ENCODE results near the gene IFNA4.
"Not testable (repeated sequence)": the region's sequence is repeated elsewhere in the genome, so short reads cannot be mapped to it uniquely, and the experiment has no call there.

DNA sequence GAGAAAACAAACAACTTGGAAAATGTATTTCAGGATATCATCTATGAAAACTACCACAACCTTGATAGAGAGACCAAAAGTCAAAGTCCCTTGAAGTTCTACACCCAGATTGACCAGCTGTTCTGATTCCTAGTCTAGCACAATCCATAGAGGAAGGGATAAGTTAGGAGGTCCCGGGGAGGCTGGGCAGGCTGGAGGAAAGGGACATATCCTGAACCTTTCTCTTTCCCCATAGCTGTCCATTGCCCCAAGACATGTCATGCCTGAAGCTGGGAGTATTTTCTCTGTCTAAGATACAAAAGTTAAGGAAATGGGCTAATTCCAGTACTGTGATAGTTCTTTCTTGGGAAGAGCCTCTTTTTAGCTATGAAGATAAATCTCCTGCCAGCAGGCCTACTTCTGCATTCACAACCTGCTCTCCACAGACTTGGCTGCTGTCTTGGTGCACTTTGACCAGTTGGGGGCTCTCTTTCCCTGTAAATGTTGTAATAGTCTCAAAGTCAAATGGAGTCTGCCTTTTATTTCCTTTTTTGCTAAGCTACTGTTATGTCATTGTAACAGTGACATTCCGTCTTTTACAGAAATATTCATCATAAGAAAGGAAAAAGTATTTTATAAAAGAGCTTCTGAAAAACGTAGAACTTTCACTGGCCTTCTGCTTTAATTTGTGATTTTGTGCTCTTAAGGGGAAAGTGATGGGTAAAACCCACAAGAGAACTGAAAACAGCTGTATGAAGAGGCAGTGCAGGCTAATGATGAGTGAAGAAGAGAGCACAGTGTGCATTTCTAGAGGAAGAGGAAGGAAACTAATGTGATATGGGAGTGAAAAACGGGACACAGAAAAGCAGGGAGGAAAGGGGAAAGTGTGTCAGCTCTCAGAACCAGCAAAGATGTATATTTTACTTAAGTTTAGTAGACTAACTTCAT, 4.3 kb downstream of the IFNA4 start:
- peak; percentile 35 for TF ChIP-seq CTCF (IDR thresholded peaks at IDR 0.05; ENCODE audit: low read length)
- not testable (repeated sequence) for TF ChIP-seq EZH2 (optimal IDR thresholded peaks at IDR 0.05; ENCODE audit: low read depth, low read length); EZH2phosphoT487 (IDR thresholded peaks at IDR 0.05; ENCODE audit: low read length)
